Midbrain (tissue), 1 donor: ENCODE results near the gene LIF.

Experiments
- DNase-seq: peaks from one replicate; lab custom pipeline; 2025; lab: John Stamatoyannopoulos, UW

LIF gene

DNA sequence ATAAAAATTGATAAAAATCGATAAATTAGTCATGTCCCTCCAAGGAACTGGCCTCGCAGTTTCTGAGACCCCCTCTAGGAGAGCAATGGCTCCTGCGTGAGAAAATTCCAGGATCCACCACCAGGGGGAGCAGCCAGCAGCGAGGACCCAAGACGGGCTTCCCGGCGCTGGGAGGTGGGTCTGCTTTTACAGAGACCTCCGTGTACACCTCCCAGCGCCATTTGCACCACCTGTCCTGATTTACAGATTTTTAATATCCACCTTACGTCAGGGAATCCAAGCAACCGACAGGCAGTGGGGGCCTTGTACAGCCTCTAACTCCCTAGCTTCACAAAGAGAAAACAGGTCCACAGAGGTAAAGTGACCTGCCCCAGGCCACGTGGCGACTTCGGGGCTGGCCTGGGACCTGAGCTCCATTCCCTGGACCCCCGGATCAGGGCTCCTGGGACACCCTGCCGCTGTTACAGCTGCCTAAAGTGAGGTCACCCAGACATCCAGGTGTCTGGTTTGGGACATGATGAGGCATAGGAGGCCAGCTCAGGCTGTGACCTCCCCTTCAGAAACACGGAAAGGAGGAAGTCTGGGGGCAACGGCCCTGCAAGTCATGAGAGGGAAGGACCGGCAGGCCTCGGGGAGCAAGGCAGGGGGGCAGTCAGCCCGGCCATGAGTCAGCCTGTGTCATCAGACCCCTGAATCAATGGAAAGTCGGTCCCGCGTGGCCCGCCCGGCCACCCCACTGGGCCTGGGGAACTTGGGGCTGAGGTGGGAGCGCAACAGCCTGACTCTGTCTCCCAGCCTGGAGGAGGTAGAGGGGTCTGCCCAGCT lies 16.6 kb upstream of the LIF start:
- DNase-seq, result peak; percentile 71

DNA sequence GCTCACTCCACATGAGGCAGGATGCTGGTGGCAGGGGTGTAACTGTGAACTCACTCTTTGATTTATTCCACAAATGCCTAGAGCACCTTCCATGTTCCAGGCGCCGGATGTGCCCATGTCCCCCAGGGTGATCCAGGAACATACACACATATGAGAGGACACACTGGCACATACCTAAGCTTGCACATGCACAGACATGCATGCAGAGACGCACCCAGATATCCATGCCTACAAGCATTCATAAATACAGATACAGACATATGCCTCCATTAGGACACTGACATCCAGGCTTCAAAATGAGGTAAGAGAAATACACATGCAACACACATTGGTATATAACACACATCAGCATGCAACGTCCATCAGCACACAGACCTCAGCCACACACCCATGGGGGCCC lies 15.6 kb upstream of the LIF start:
- DNase-seq, result no peak

DNA sequence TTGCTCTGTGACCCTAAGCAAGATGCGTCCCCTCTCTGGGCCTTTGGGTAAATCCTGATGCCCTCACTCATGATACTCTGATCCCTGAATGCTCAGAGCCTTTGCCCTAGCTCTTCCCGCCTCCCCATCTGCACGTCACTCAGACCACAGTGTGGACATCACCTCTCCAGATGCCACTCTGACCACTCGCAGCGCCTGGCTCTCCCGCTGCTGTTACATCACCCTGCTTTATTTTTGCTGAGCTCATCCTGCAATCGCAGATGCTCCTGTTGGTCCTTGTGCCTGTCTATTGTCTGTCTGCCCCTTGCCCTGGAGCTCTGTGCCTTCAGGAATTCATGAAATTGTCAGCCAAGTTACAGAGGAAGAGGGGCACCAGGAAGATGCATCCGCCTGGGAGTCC lies 14.6 kb upstream of the LIF start:
- DNase-seq, result no peak

DNA sequence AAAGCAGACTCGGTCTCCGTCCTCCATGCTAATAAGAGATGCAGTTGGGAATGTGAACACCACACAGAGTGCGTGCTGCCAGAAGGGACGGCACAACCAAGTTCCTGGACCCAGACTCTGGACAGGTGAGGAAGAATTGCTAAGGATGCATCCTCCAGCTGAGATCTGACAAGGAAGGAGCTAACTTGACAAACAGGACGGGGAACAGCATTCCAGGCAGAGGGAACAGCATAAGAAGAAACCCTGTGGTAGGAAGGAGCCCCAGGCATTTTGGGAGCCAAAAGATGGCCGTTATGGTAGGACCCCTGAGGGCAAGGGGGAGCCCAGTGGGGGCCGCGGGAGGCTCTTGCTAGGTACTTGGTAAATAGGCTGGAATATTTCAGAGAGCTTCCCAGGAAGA lies 14.1 kb upstream of the LIF start:
- DNase-seq, result no peak

DNA sequence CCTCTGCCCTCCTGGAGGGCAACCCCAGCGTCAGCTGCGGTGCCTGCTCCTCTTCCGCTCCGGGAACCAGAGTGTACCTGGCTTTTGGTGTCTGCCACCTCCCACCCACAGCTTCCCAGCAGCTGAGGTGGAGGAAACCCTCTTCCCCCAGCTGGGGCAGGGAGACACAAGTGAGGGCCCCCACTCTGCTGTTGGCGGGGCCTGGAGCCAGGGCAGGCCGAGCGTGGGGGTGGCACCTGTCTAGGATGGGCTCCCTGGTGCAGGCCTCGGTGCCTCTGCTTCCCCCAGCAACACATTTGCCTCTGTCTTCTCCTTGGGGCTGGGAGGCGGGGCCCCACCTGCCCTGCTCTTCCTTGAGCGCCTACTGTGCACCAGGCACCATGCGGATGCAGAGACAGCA lies 13.7 kb upstream of the LIF start:
- DNase-seq, result no peak

DNA sequence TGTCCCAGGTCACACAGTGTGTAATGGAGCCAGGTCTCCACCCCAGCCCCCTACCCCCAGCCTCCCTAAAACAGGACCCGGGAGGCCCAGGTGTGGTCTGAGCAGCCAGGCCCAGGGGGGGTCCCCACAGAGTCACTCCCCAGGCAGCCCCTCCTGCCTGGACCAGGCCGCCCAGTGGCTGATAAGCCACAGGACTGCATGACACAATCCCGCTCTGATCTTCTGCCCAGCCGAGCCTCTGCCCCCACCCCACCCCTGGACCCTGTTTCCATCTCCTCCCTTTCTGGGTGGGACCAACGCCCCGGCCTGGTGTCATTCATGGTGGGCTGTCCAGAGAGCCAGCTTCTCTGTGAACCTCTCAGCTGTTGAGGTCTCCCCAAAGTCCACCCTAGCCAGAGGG lies 7.8 kb upstream of the LIF start:
- DNase-seq, result no peak

DNA sequence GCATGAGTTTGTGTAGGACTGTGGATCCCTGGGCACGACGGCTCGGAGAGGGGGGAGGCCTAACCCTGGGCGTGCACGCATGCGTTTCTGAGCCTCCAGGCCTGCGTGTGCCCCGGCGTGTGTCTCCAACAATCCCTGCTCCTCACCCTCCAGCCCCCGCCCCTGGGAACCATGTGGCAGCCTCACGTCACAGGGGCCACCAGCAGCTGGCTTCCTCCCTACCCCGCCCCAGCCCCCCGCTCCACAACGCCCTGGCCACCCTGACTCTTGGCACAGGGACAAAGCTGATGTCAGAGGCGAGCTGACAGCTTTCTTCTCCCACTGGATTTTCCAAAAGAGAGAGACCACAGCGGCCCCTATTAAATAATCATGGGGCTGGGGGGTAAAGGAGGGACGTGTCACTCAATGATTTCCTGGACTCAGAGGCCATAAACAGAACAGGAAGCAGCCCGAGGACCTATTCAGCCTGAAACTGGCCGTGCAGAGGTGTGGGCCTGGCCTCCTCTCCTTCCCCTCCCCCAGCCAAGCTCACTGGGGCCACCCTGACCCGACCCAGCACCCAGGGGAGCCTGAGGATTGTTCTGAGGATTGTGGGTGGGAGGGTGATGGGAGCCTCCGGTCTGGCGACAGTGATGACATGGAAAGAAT lies 6.8 kb upstream of the LIF start:
- peak; percentile 25 for DNase-seq

DNA sequence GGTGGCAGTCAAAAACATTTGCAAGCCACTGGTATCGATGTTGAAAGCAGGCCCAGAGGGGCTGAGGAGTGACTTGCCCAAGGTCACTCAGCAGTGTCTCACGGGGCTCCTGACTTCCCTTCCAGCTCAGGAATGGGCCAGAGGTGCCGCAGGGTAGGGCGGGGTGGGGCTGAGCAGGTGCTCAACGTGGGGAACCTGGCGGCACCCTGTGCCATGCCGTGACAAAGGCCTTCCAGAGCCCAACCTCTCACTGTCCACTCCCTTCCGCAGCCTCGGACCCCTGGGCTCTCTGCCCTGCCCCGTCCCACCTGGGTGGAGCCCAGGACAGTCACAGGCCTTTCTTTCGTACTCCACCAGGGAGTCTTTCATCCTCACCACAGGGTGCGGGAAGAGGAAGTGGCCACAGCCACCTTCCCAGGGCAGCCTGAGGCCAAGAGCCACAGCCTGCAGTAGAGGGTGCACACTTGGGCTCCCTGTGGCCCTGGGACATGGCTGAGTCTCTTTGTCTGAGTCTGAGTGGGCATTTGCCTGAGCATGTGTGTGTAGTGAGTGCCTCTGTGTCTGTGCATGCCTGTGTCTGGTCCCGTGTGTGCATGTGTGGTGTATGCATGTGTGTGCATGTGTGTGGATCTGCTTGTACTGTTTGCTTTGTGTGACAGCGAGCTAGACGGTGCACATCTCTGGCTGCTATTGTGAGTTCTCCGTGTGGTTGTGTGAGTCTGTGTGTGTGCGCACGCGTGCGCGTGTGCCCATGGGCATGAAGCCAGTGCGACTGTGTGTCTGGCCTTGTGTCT lies 6.0 kb upstream of the LIF start:
- no peak for DNase-seq

DNA sequence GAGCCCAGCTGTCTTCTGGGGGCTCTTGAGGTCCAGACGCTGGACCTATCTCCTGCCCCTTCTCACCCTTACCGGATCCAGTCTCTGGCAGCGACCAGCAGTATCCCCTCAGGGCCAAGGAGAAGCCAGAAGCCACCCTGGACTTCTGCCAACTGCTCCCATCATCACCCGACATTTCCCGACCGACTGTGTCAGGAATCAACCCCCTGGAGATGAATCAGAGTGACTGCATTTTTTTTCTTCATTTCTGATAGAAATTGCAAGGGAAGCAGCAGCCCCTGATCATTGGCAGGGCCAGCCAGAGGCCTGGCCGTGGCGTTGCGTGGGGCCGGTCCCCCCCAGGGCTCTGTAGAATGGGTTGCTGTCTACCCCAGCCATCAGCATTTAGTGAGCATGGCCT lies 5.2 kb upstream of the LIF start:
- DNase-seq, result no peak

DNA sequence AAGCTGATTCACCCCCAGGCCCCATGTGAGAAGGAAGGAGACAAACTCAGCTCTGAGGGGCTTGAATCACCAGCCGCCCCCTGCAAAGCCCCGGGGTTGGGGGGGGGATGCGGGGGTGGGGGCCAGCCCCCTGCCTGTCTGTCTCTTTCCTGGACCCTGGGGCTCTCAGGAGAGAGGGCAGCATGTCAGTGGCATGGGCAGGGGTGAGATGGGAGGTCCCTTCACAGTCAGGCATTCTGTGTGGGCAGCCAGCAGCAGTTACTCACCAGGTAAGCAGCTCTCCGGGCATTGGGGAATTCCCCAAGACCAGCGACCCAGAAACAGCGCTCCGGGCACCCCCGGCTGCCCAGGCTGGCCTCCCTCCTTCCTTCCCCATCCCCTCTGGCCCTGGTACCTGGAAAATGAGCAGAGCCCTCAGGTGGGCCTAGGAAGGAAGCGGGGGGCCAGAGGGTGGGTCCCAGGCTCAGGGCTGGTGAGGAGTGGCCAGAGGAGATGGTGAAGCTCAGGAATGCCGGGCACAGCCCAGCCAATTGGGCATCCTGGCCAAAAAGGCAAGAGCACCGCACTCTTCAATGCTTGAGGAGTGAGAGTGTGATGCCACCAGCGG lies 4.2 kb upstream of the LIF start:
- DNase-seq, result no peak

DNA sequence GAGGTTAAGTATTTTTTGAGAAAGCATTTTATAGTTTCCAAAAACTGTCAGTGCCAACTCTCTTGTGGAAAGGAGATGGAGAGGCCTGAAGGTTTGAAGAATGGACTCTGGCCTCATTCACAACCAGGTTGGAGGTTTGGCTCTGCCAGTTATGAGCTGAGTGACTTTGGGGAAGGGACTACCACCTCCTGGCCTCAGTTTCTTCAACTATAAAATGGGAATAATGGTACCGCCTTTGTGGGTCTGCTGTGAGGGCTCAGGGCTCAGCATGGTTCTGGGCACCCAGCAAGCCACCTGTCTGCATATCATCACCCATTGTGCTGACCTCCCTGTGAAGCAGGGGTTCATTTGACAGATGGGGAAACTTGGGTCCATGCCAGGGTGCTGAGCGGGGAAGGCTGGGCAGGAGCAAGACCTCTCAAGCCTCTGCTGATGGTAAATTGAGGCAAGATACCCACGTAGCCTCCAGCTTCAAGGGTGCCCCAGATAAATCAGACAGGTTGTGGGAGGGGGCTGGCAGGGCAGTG lies 3.5 kb upstream of the LIF start:
- DNase-seq, result no peak

DNA sequence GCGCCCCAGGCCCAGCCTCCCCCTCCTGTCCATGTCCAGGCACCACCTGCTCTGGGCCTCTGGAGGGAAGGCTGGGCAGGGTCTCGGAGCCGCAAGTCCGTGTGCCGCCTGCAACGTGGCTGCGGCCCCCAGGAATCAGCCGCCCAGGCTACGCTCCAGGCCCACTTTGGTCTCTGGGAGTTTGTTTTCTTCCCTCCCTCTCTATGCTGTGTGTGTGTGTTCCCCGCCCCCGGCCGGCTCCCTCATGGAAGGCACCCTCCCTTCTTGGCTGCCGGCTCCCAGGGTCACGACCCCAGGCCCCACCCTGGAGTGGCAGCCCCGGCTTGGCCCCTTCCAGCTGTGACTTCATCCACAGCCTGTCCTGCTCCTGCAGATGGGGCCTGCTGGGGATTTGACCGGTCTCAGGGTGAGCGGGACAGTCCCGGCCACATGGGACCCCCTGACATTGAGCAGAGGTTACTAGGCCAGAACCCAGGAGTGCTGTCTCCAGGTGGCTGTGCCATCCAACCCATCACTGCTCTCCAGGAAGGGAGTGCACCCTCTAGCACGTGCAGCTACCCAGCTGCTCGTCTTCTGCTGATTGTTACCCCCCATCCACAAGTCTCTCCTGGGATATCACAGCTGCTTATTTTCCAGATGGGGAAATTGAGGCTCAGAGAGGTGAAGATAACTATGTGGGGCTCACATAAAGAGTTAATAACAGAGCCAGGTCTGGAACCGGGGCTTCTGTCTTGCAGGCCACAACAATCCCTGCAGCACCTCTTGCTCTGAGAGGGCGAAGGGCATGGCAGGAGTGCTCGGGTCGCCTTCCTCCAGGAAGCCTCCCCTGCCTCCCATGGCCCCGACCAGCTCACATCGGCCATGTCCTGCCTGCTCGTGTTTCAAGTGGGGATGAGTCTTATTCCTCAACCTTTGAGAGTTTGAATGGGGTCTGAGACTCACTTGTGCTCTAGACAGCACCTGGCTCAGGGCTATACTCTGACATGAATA lies 2.8 kb upstream of the LIF start:
- no peak for DNase-seq

DNA sequence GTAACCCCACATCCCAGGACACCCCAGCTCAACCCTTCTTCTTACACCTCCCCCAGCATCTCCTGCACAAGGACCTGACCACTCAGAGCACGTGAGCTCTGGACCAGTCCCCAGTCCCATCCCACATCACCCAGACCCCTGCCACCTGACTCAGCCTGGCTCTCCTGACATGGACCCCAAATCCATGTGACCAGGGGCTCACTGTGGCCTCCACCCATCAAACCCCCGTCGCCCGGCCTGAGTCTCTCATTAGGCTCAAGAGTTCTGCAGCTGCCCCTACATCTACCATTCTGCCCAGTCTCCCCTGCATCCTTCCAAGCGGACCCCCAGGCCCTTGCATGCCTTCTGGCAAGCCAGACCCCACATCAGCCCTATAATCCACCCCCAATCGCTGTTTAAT lies 1.9 kb upstream of the LIF start:
- no peak for DNase-seq

DNA sequence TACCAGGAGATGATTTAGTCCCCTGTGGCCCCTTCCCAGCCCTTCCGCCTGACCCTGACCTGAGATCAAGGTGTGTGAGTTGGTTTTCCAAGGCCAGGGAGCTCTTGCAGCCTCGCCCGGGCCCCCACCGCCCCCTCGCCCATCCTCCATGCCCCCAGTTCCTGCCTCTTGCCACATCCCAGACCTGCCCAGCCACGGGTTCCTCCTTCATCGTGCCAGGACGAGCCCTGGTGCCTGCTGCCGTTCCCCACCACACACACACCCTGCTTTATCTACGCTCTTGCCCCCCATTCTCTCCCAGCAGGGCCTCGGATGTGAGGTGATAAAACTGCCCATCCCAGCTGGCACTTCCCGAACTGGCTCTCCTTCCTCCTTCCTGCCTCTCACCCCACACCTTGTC lies 1.4 kb upstream of the LIF start:
- no peak for DNase-seq

DNA sequence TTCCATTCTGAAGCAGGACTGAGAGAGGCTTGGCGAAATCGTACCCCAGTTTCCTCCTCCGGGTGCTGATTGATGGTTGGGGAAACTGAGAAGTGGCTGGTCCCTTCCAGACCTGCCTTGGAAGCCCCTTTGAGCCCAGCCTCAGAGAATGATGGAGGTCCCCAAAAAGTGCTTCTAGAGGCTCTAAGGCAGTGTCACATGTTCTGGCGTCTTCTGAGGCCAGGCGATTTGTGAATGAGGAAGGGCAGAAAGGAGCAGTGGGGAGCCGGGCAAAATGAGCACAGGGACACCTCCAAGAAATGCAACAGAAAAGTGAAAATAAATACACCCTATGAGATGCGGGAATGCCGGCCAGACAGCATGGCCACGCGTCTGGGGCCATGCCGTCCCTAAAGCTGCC lies 1.0 kb upstream of the LIF start:
- no peak for DNase-seq

DNA sequence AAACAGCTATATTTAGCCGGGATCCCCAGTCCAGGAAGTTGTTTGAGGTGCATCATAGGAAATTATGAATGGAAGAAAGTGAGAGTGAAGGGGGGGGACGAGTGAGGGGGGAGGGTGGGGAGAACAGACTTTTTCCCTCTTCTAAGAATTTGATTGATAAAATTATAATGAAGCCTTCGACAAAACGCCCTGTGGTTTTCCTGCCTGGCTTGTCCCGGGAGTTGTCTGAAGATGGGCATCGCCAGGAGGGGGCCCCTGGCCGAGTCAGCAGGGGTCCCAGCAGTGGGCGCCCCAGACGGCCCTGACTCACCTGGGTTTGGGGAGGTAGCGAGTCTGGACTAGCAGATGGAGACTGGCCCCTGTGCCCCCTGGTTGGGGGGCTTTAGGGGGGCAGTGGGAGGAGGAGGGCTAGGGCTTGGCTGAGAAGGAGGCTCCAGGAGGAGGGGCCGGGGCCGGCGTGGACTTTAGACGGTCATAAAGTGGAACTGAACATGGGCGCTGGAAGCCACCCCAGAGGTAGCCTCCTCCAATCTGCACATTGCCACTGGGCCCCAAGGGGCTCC lies 336 bp upstream of the LIF start:
- DNase-seq, result no peak

DNA sequence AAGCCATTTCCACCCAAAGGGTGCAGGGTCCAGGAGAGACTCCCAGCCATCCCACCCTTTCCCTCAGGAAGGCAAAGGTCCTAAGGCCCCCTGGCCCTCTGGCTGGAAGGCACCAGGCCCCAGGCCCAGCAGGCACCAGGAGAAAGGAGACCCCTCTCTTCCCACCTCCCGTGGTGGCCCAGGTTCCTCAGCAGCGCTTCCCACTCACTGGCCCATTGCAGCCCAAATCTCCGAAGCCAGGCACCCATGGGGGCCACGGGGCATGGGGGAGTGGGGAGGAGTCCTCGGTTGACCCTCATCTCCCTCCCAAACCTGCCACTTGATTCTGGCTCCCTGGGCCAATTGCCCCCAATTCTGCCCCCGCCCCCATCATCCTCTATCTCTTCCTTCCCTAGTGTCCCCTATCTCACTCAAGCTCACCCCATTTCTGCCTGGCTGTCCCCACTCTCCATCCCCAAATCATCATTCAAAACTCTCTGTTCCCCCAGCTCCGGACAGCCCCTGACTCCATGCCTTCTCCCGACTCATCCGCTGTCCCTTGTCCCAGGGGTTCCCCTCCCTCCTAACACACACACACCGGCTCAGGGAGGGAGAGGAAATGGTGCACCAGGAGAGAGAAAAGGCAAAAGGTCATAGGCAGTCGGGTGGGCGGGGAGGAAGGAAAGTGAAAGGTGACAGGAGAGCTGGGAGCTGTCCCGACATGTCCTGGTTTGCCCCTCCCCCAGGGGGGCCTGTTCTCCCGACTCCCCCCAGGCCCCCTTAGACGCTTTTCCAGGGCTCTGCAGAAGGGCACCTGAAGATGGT lies 1.2 kb downstream of the LIF start:
- no peak for DNase-seq

DNA sequence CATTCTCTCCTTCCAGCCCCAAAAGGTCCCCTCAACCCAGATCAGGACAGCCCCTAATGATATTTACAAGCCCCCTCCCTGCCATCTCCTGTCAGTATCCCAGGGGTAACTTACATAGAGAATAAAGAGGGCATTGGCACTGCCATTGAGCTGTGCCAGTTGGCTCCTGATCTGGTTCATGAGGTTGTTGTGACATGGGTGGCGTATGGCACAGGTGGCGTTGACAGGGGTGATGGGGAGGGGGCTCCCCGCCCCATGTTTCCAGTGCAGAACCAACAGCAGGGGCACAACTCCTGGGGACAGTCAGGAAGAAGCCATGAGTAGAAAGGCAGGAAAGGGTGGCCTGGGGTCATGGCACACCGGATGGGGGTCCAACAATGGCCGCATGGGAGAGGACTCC lies 1.9 kb downstream of the LIF start:
- no peak for DNase-seq

DNA sequence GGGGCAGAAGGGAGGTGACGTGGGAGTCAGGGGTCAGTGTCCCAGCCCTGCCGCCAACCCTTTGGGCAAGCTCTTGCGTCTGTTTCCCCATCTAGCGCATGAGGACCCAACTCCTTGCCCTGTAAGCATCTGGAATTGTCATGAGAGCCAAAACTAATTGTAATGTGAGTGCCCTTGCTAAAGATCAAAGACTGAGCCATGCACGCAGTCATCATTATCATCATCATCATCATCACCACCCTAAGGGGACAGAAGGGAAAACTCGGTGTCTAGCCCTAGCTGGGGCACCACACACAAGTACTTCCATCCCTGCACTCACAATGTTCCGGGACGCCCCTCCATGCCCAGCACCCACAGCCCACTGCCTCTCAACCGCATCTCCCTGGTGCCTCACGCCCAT lies 2.5 kb downstream of the LIF start:
- DNase-seq, result no peak

DNA sequence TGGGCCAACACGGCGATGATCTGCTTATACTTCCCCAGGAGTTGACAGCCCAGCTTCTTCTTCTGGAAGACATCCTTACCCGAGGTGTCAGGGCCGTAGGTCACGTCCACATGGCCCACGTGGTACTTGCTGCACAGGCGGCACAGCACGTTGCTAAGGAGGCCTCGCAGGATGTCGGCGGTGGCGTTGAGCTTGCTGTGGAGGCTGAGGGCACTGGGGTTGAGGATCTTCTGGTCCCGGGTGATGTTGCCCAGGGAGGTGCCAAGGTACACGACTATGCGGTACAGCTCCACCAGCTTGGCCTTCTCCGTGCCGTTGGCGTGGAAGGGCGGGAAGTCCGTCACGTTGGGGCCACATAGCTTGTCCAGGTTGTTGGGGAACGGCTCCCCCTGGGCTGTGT lies 2.9 kb downstream of the LIF start:
- no peak for DNase-seq
